Bronchial epithelial cell (primary cell): ENCODE data around the gene PKP2. TPM values are rescaled to one million over a fixed set of nuclear protein-coding genes. Genes with fewer than 3 reads are reported as not detected.

Source experiments
- DNase-seq: peaks from one replicate; pipeline ENCODE4 v3.0.0-alpha.2; 2010; ENCODE audit warnings: low read depth
- FAIRE-seq: peaks from 2 replicates; lab custom pipeline; 2011; peaks lifted over from hg19 to GRCh38; lab: Jason Lieb, UNC
- H3K27me3 ChIP-seq: 2 replicates; pipeline ENCODE4 v1.5.1; 2011; ENCODE audit warnings: low read length; ENCODE audit not compliant: control insufficient read depth, insufficient read depth
- H3K36me3 ChIP-seq: 2 replicates; pipeline ENCODE4 v1.5.1; 2011; ENCODE audit warnings: low read length; ENCODE audit not compliant: control insufficient read depth, insufficient read depth
- H3K4me3 ChIP-seq: 2 replicates; pipeline ENCODE4 v1.5.1; 2011; ENCODE audit warnings: mild to moderate bottlenecking, low read depth, low read length, control low read depth
- CTCF ChIP-seq: IDR thresholded peaks from 2 replicates; pipeline ENCODE4 v1.5.1; 2011; ENCODE audit warnings: mild to moderate bottlenecking, moderate library complexity, low read length, control low read depth, inconsistent platforms; ENCODE audit not compliant: insufficient read depth, severe bottlenecking
- total RNA-seq: library from RNA; depleted of rRNA; stranded (reverse); fragments of >200 nt; gene quantifications from 2 replicates; pipeline ENCODE4 v1.2.1, GENCODE V29; 2014

The PKP2 gene
- total RNA-seq, 1 donor from 2014 or later, result 74.5 TPM

- DNase-seq (peak; percentile 60), FAIRE-seq (peak; percentile 43)
- no peak for TF ChIP-seq CTCF
Measured at GRCh38 chr12:32889011-32889760, 7.4 kb downstream of the PKP2 start.

GRCh38 chr12:32887058-32887457 lies 9.5 kb downstream of the PKP2 start:
- no peak overlapping the region for H3K4me3 ChIP-seq
- FAIRE-seq (no peak), DNase-seq (no peak)
- H3K36me3 ChIP-seq, result no peaks in the 10 kb centered on the region
- no peaks in the 10 kb centered on the region for H3K27me3 ChIP-seq
- TF ChIP-seq CTCF, result no peak

More at GRCh38 chr12:32889011-32889760, 7.4 kb downstream of the PKP2 start:
- no peaks in the 10 kb centered on the region for H3K27me3 ChIP-seq
- H3K36me3 ChIP-seq, result no peaks in the 10 kb centered on the region
- H3K4me3 ChIP-seq, result no peak overlapping the region

GRCh38 chr12:32885831-32886230 lies 10.7 kb downstream of the PKP2 start:
- H3K4me3 ChIP-seq, result no peak overlapping the region
- H3K27me3 ChIP-seq, result no peaks in the 10 kb centered on the region
- no peak for TF ChIP-seq CTCF
- no peaks in the 10 kb centered on the region for H3K36me3 ChIP-seq
- FAIRE-seq, result no peak
- no peak for DNase-seq

- Histone ChIP-seq H3K4me3 (no peak overlapping the region), H3K36me3 (peaks cover 2% of the 10 kb centered on the region), H3K27me3 (no peaks in the 10 kb centered on the region)
- DNase-seq (no peak), FAIRE-seq (no peak)
- no peak for TF ChIP-seq CTCF
Measured at GRCh38 chr12:32884962-32885361, 11.6 kb downstream of the PKP2 start.

- TF ChIP-seq CTCF, result no peak
- FAIRE-seq (no peak), DNase-seq (no peak)
- Histone ChIP-seq H3K36me3 (peaks cover 8% of the 10 kb centered on the region), H3K27me3 (no peaks in the 10 kb centered on the region), H3K4me3 (no peak overlapping the region)
Measured at GRCh38 chr12:32881702-32882101, 14.9 kb downstream of the PKP2 start.
